HCEC 1CT (cell line): ENCODE data around the gene CDKN2AIPNL.
A peak's percentile ranks its signal among the peaks of the same experiment; 100 is the strongest.
"Not testable (repeated sequence)": the region's sequence is repeated elsewhere in the genome, so short reads cannot be mapped to it uniquely, and the experiment has no call there.

ENCODE experiments used
- DNase-seq: peaks from one replicate; pipeline ENCODE4 v3.0.0-alpha.2; 2017

The CDKN2AIPNL gene

GRCh38 chr5:134437847-134438581 is 26.3 kb upstream of the CDKN2AIPNL start:
- DNase-seq, result peak; percentile 69

GRCh38 chr5:134437340-134437846 is 25.7 kb upstream of the CDKN2AIPNL start:
- DNase-seq, result peak; percentile 17

DNA sequence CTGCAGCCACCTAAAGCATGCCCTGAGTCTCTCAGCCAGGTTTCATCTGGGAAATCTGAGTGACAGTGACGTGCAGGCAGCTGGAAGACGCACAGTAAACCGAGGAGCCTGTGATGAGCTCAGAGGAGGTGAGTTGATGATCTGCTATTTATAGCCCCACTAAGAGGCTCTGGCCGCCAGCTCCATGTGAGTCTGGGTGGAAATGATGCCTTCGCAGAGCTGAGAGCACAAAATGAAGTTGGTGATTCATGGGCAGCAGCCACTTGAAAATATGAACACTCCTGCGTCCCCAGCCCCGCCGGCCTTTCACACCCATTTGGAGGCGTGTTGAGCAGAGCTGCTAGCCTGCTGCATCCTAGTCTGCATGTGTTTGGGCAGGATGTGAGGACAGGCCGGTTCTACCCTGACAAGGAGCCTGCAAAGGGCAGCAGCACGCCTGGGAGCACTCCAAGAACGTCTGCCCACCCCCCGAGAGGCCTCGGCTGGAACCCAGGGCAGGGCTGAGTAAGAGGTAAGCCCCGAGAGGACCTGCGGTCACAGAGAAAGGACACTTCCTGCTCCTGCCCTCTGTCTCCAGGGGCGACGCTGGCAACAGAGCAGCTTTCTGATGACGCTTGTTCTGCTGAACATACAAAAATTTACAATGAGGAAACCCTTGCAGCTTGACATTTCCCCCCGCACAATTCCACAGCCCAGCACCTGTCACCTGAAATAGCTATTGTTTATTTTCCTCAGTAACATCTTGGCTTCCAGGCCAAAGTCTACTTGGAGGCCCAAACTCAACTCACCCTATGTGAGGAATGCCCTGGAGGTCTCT is 25.1 kb upstream of the CDKN2AIPNL start:
- DNase-seq, result peak; percentile 92

- peak; percentile 70 for DNase-seq
Measured at GRCh38 chr5:134435560-134435959, 23.9 kb upstream of the CDKN2AIPNL start.

- no peak for DNase-seq
Measured at GRCh38 chr5:134432677-134433359, 21.1 kb upstream of the CDKN2AIPNL start.

GRCh38 chr5:134432174-134432573 is 20.5 kb upstream of the CDKN2AIPNL start:
- no peak for DNase-seq

DNA sequence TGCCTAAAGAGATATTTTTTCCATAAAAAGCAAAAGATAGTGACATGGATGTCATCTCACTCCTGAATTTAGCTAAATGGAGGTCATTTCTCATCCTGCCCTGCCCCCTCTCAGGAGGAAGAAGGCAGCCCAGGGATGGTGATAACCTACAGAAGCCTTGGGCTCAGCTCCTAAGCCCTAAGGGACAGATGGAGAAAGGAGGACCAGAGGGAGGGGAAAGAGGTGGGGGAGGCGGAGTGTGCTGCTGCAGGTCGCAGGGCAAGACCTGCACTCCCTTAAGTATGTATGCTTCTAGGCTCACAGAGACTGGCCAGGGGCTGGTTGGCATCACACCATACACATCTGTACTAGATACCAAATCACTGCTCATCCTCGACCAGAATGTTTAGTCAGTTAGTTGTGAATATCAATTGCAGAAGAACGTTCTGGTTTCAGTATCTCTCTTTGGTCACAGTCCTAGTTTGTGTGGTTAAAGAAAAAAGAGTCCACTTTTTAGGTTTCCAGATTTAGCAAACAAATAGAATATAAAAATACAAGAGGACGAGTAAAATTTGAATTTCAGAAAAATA is 18.4 kb upstream of the CDKN2AIPNL start:
- no peak for DNase-seq

DNA sequence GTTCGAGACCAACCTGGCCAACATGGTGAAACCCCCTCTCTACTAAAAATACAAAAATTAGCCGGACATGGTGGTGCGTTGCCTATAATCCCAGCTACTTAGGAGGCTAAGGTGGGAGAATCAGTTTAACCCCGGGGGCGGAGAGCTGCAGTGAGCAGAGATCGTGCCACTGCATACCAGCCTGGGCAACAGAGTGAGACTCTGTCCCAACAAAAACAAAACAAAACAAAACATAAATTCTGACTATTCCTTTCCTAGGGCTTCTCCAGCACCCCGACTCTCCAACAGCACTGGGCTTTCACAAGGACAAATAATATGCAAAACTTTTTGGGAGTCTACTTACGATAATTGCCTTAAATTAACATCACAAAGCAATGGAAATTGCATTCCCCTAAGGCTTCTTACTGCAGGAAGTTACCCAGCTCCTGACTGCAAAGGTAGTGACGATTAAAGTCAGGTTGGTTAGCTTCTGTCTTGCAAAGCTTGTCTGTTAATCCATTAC is 15.9 kb upstream of the CDKN2AIPNL start:
- DNase-seq, result no peak

GRCh38 chr5:134426361-134426760 is 14.7 kb upstream of the CDKN2AIPNL start:
- DNase-seq, result no peak

DNA sequence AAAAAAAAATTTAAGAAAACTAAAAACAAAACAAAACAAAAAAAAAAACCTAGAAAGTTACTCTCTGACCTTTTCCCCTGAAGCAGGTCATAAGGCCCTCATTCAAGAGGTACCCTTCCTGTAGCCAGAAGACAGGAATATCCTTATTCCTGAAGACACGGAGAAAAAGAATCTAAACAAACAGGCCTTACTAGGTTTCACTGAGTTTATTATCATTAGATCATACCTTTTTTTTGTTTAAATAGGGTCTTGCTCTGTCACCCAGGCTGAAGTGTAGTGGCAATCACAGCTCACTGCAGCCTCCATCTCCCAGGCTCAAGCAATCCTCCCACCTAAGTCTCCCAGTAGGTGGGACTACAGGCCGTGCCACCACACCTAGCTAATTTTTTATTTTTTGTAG is 11.7 kb upstream of the CDKN2AIPNL start:
- DNase-seq, result no peak

DNA sequence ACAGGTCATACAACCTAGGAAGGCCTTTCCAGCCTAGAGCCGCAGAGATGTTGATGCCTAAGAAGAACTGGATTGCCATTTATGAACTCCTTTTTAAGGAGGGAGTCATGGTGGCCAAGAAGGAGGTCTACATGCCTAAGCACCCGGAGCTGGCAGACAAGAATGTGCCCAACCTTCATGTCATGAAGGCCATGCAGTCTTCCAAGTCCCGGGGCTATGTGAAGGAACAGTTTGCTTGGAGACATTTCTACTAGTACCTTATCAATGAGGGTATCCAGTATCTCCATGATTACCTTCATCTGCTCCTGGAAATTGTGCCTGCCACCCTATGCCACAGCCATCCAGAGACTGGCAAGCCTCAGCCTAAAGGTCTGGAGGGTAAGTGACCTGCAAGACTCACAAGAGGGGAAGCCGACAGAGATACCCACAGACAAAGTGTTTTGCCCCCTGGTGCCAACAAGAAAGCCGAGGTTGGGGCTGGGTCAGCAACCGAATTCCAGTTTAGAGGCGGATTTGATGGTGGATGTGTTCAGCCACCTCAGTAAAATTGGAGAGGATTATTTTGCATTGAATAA is 11.2 kb upstream of the CDKN2AIPNL start:
- DNase-seq, result no peak

DNA sequence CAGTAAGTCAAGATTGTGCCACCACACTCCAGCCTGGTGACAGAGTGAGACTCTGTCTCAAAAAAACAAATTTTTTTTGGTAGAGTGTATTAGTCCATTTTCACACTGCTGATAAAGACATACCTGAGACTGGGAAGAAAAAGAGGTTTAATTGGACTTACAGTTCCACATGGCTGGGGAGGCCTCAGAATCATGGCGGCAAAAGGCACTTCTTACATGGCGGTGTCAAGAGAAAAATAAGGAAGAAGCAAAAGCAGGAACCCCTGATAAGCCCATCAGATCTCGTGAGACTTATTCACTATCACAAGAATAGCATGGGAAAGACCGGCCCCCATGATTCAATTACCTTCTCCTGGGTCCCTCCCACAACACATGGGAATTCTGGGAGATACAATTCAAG is 9.4 kb upstream of the CDKN2AIPNL start:
- DNase-seq, result not testable (repeated sequence)

- peak; percentile 57 for DNase-seq
Measured at GRCh38 chr5:134420343-134420742, 8.7 kb upstream of the CDKN2AIPNL start.

DNA sequence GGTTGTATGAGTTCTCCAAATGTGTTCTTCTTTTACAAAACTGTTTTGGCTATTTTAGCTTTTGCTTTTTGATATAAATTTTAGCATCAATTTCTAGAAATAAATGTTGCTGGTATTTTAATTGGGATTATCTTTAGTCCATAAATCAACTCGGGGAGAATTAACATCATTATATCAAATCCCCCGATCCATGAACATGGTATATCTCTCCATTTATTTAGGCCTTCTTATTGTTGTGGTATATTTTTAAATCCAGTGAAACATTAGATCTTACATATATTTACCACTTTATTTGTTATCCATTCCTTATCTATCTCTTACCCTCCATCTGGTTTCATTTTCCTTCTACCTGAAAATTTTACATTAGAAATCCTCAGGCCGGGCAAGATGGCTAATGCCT is 7.3 kb upstream of the CDKN2AIPNL start:
- no peak for DNase-seq

- no peak for DNase-seq
Measured at GRCh38 chr5:134417707-134418106, 6.0 kb upstream of the CDKN2AIPNL start.

GRCh38 chr5:134413046-134413445 is 1.4 kb upstream of the CDKN2AIPNL start:
- DNase-seq, result no peak

DNA sequence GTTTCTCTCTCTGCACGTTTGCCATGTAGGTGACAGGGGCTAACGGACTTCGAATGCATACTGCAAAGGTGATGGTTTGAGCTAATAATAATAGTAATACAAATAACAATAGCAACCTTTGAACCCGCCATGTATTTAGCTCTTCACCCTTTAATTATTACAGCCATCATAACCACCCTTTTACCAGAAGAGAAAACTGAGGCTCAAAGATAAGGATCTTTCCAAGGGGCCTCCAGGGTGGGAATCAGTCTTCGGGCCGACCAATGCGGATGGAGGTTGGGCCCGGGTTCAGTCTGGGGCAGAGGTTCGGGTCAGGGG is 494 bp downstream of the CDKN2AIPNL start:
- DNase-seq, result no peak

DNA sequence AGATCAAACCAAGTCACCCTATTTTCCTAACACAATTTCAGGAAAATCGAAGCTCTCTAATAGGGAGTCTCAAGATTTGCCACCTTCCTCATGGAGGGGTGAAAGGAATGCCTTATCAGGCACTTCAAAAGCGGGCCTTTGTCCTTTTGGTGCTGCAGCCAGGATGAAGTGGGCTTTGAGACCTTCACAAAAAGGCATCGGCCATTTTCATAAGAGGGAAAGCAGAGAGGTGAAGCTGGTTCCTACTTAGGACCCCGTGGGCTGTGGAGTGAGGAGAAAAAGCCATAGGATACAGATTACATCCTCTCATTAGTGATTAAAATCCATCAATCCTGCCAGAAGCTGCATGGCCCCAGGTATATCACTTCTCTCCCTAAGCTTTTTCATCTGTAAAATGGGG is 859 bp downstream of the CDKN2AIPNL start:
- DNase-seq, result no peak

GRCh38 chr5:134409321-134409720 is 2.4 kb downstream of the CDKN2AIPNL start:
- DNase-seq, result no peak

GRCh38 chr5:134406390-134406789 is 5.3 kb downstream of the CDKN2AIPNL start:
- DNase-seq, result peak; percentile 9

DNA sequence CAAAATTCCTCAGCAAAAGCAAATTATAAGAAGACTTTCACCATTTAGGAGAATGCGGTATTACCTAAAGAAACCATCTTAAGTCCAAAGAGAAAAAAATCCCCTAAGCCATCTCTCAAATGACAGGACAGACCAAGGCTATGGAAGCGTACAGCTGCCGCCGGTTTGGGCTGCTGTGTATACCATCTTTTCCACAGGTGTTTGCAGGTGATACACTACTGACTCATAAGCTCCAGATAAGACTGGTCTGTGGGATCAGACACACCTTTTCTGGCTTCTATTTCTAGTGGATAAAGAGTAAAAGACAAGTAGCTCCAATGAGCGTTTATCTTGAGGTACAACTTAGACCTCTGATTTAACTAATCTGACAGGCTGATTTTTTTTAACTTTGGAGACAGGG is 7.7 kb downstream of the CDKN2AIPNL start:
- DNase-seq, result no peak

GRCh38 chr5:134398609-134399155 is 13.0 kb downstream of the CDKN2AIPNL start:
- no peak for DNase-seq
